ENCODE measurements around the gene PTEN. TPM values are rescaled to one million over a fixed set of nuclear protein-coding genes. Genes with fewer than 3 reads are reported as not detected.

The PTEN gene
- total and polyA plus RNA-seq, 5 donors from 2014 or later = 25.9 to 99.2 (median 29.1) TPM

GRCh38 chr10:87916515-87916914 is 53.1 kb downstream of the PTEN start:
- peak overlapping the region; percentile 14 for H3K4me3 ChIP-seq (ENCODE audit: low read depth, low read length)
- peaks cover 37% of the 10 kb centered on the region for H3K4me1 ChIP-seq (ENCODE audit: control insufficient read depth, insufficient read depth, low read length, poor library complexity, severe bottlenecking)
- peaks cover 50% of the 10 kb centered on the region for H3K36me3 Mint-ChIP-seq
- no peaks in the 10 kb centered on the region for H3K27me3 ChIP-seq (ENCODE audit: control insufficient read depth, insufficient read depth, low read length)
- no peak overlapping the region for H3K27ac ChIP-seq (ENCODE audit: insufficient read depth, low read length, poor library complexity, severe bottlenecking)
- H3K4me1 Mint-ChIP-seq = peaks cover 35 to 61% (median 49%) of the 10 kb centered on the region in 4 donors
- H3K9me3 Mint-ChIP-seq = peaks cover 0 to 26% (median 10%) of the 10 kb centered on the region in 7 donors
- H3K27me3 Mint-ChIP-seq = no peaks in the 10 kb centered on the region
- peak overlapping the region in 1 of 4 donors; percentile 14 for H3K4me3 Mint-ChIP-seq
- DNase-seq (no peak), ATAC-seq (ENCODE audit: low read depth in 2 of 2) (no peak)
- peaks cover 20 to 28% of the 10 kb centered on the region in 2 experiments for H3K9me3 ChIP-seq (ENCODE audit: control insufficient read depth in 2 of 2, low read length in 2 of 2)
- peak overlapping the region; percentile 23 to 77 (median 38) for H3K27ac Mint-ChIP-seq
- peaks cover 21% of the 10 kb centered on the region for H3K36me3 ChIP-seq (ENCODE audit: control insufficient read depth, insufficient read depth, low read length)

GRCh38 chr10:87918254-87918859 is 54.9 kb downstream of the PTEN start:
- Mint-ChIP-seq H3K27me3 (no peaks in the 10 kb centered on the region), H3K27ac (peak overlapping the region; percentile 60 to 72 (median 63)), H3K9me3 (peaks cover 0 to 13% (median 6%) of the 10 kb centered on the region in 7 donors), H3K4me1 (peaks cover 44 to 72% (median 62%) of the 10 kb centered on the region in 4 donors), H3K36me3 (peaks cover 52% of the 10 kb centered on the region), H3K4me3 (peak overlapping the region; percentile 29 to 85 (median 54))
- no peaks in the 10 kb centered on the region for H3K27me3 ChIP-seq (ENCODE audit: control insufficient read depth, insufficient read depth, low read length)
- peaks cover 14% of the 10 kb centered on the region for H3K36me3 ChIP-seq (ENCODE audit: control insufficient read depth, insufficient read depth, low read length)
- peaks cover 41% of the 10 kb centered on the region for H3K4me1 ChIP-seq (ENCODE audit: control insufficient read depth, insufficient read depth, low read length, poor library complexity, severe bottlenecking)
- peak overlapping the region; percentile 49 for H3K27ac ChIP-seq (ENCODE audit: insufficient read depth, low read length, poor library complexity, severe bottlenecking)
- DNase-seq = peak in 2 of 3 donors; percentile 37 to 45
- peak overlapping the region; percentile 38 for H3K4me3 ChIP-seq (ENCODE audit: low read depth, low read length)
- H3K9me3 ChIP-seq (ENCODE audit: control insufficient read depth in 2 of 2, low read length in 2 of 2) = peaks cover 5 to 10% of the 10 kb centered on the region in 2 experiments
- ATAC-seq (ENCODE audit: low read depth in 2 of 2) = peak in 1 of 2 donors; percentile 55

GRCh38 chr10:87920538-87920937 is 57.1 kb downstream of the PTEN start:
- H3K27me3 ChIP-seq (ENCODE audit: control insufficient read depth, insufficient read depth, low read length) = no peaks in the 10 kb centered on the region
- H3K4me3 ChIP-seq (ENCODE audit: low read depth, low read length) = no peak overlapping the region
- peaks cover 9% of the 10 kb centered on the region for H3K36me3 ChIP-seq (ENCODE audit: control insufficient read depth, insufficient read depth, low read length)
- H3K4me1 ChIP-seq (ENCODE audit: control insufficient read depth, insufficient read depth, low read length, poor library complexity, severe bottlenecking) = peaks cover 49% of the 10 kb centered on the region
- no peak overlapping the region for H3K27ac ChIP-seq (ENCODE audit: insufficient read depth, low read length, poor library complexity, severe bottlenecking)
- no peaks in the 10 kb centered on the region for H3K9me3 ChIP-seq (ENCODE audit: control insufficient read depth in 2 of 2, low read length in 2 of 2)
- peaks cover 0 to 6% (median 0%) of the 10 kb centered on the region in 7 donors for H3K9me3 Mint-ChIP-seq
- no peak overlapping the region for H3K4me3 Mint-ChIP-seq
- H3K36me3 Mint-ChIP-seq = peaks cover 54% of the 10 kb centered on the region
- DNase-seq = no peak
- H3K27ac Mint-ChIP-seq = peak overlapping the region in 1 of 3 donors; percentile 17
- peaks cover 57 to 89% (median 79%) of the 10 kb centered on the region in 4 donors for H3K4me1 Mint-ChIP-seq
- no peak for ATAC-seq (ENCODE audit: low read depth in 2 of 2)
- H3K27me3 Mint-ChIP-seq = no peaks in the 10 kb centered on the region

GRCh38 chr10:87921931-87922688 is 58.7 kb downstream of the PTEN start:
- Mint-ChIP-seq H3K27ac (peak overlapping the region in 2 of 3 donors; percentile 45 to 72), H3K36me3 (peaks cover 54% of the 10 kb centered on the region), H3K4me3 (peak overlapping the region in 2 of 4 donors; percentile 18 to 26), H3K9me3 (peaks cover 0 to 6% (median 1%) of the 10 kb centered on the region in 7 donors), H3K4me1 (peaks cover 59 to 89% (median 80%) of the 10 kb centered on the region in 4 donors), H3K27me3 (no peaks in the 10 kb centered on the region)
- peaks cover 47% of the 10 kb centered on the region for H3K4me1 ChIP-seq (ENCODE audit: control insufficient read depth, insufficient read depth, low read length, poor library complexity, severe bottlenecking)
- no peak for DNase-seq
- H3K9me3 ChIP-seq (ENCODE audit: control insufficient read depth in 2 of 2, low read length in 2 of 2) = no peaks in the 10 kb centered on the region
- H3K36me3 ChIP-seq (ENCODE audit: control insufficient read depth, insufficient read depth, low read length) = peaks cover 18% of the 10 kb centered on the region
- no peaks in the 10 kb centered on the region for H3K27me3 ChIP-seq (ENCODE audit: control insufficient read depth, insufficient read depth, low read length)
- peak overlapping the region; percentile 14 for H3K4me3 ChIP-seq (ENCODE audit: low read depth, low read length)
- no peak for ATAC-seq (ENCODE audit: low read depth in 2 of 2)
- no peak overlapping the region for H3K27ac ChIP-seq (ENCODE audit: insufficient read depth, low read length, poor library complexity, severe bottlenecking)

GRCh38 chr10:87923233-87923632 is 59.8 kb downstream of the PTEN start:
- DNase-seq (no peak), ATAC-seq (ENCODE audit: low read depth in 2 of 2) (no peak)
- peaks cover 36% of the 10 kb centered on the region for H3K4me1 ChIP-seq (ENCODE audit: control insufficient read depth, insufficient read depth, low read length, poor library complexity, severe bottlenecking)
- Mint-ChIP-seq H3K27me3 (no peaks in the 10 kb centered on the region), H3K27ac (peak overlapping the region; percentile 23 to 74 (median 49)), H3K36me3 (peaks cover 59% of the 10 kb centered on the region), H3K9me3 (peaks cover 0 to 6% (median 1%) of the 10 kb centered on the region in 7 donors), H3K4me3 (peak overlapping the region in 3 of 4 donors; percentile 1 to 66 (median 26)), H3K4me1 (peaks cover 52 to 89% (median 79%) of the 10 kb centered on the region in 4 donors)
- H3K9me3 ChIP-seq (ENCODE audit: control insufficient read depth in 2 of 2, low read length in 2 of 2) = no peaks in the 10 kb centered on the region
- no peak overlapping the region for H3K27ac ChIP-seq (ENCODE audit: insufficient read depth, low read length, poor library complexity, severe bottlenecking)
- H3K36me3 ChIP-seq (ENCODE audit: control insufficient read depth, insufficient read depth, low read length) = peaks cover 23% of the 10 kb centered on the region
- H3K4me3 ChIP-seq (ENCODE audit: low read depth, low read length) = no peak overlapping the region
- H3K27me3 ChIP-seq (ENCODE audit: control insufficient read depth, insufficient read depth, low read length) = no peaks in the 10 kb centered on the region

GRCh38 chr10:87925570-87925969 is 62.1 kb downstream of the PTEN start:
- Mint-ChIP-seq H3K4me1 (peaks cover 66 to 93% (median 80%) of the 10 kb centered on the region in 4 donors), H3K4me3 (peak overlapping the region in 3 of 4 donors; percentile 8 to 45 (median 42)), H3K27me3 (no peaks in the 10 kb centered on the region), H3K27ac (peak overlapping the region in 1 of 3 donors; percentile 49), H3K9me3 (peaks cover 0 to 6% (median 1%) of the 10 kb centered on the region in 7 donors), H3K36me3 (peaks cover 59% of the 10 kb centered on the region)
- DNase-seq = no peak
- H3K4me3 ChIP-seq (ENCODE audit: low read depth, low read length) = no peak overlapping the region
- H3K27ac ChIP-seq (ENCODE audit: insufficient read depth, low read length, poor library complexity, severe bottlenecking) = no peak overlapping the region
- peaks cover 42% of the 10 kb centered on the region for H3K4me1 ChIP-seq (ENCODE audit: control insufficient read depth, insufficient read depth, low read length, poor library complexity, severe bottlenecking)
- peaks cover 23% of the 10 kb centered on the region for H3K36me3 ChIP-seq (ENCODE audit: control insufficient read depth, insufficient read depth, low read length)
- ATAC-seq (ENCODE audit: low read depth in 2 of 2) = no peak
- H3K9me3 ChIP-seq (ENCODE audit: control insufficient read depth in 2 of 2, low read length in 2 of 2) = no peaks in the 10 kb centered on the region
- H3K27me3 ChIP-seq (ENCODE audit: control insufficient read depth, insufficient read depth, low read length) = no peaks in the 10 kb centered on the region

GRCh38 chr10:87927091-87927490 is 63.7 kb downstream of the PTEN start:
- Mint-ChIP-seq H3K27me3 (no peaks in the 10 kb centered on the region), H3K27ac (peak overlapping the region in 1 of 3 donors; percentile 18), H3K4me3 (peak overlapping the region in 1 of 4 donors; percentile 59), H3K4me1 (peaks cover 63 to 89% (median 78%) of the 10 kb centered on the region in 4 donors), H3K36me3 (peaks cover 51% of the 10 kb centered on the region), H3K9me3 (peaks cover 0 to 4% (median under 1%) of the 10 kb centered on the region in 7 donors)
- Histone ChIP-seq H3K27ac (ENCODE audit: insufficient read depth, low read length, poor library complexity, severe bottlenecking) (no peak overlapping the region), H3K4me3 (ENCODE audit: low read depth, low read length) (no peak overlapping the region), H3K4me1 (ENCODE audit: control insufficient read depth, insufficient read depth, low read length, poor library complexity, severe bottlenecking) (peaks cover 43% of the 10 kb centered on the region), H3K27me3 (ENCODE audit: control insufficient read depth, insufficient read depth, low read length) (no peaks in the 10 kb centered on the region), H3K36me3 (ENCODE audit: control insufficient read depth, insufficient read depth, low read length) (peaks cover 26% of the 10 kb centered on the region), H3K9me3 (ENCODE audit: control insufficient read depth in 2 of 2, low read length in 2 of 2) (no peaks in the 10 kb centered on the region)
- DNase-seq = no peak
- ATAC-seq (ENCODE audit: low read depth in 2 of 2) = no peak

Measured in CD4-positive, CD25-positive, alpha-beta regulatory T cell (primary cell).